Subcutaneous abdominal adipose tissue (tissue), 5 donors: ENCODE results near the gene CAMK2G.

Experiments used
- H3K27ac ChIP-seq: one replicate; pipeline ENCODE4 v1.7.0; 2013; ENCODE audit warnings: low read depth, mild to moderate bottlenecking, inconsistent platforms, low read length, moderate library complexity
- H3K27me3 ChIP-seq, 5 donors: one replicate each; pipeline ENCODE4 v1.7.0; 2013; ENCODE audit warnings: low read length in 5 of 5, inconsistent platforms in 1 of 5; ENCODE audit not compliant: control insufficient read depth in 5 of 5, insufficient read depth in 4 of 5
- H3K36me3 ChIP-seq, 5 donors: one replicate each; pipeline ENCODE4 v1.7.0; 2013; ENCODE audit warnings: low read length in 5 of 5; ENCODE audit not compliant: control insufficient read depth in 5 of 5, insufficient read depth in 5 of 5
- H3K4me1 ChIP-seq, 5 donors: one replicate each; pipeline ENCODE4 v1.7.0; 2013; ENCODE audit warnings: low read length in 5 of 5, mild to moderate bottlenecking in 3 of 5, moderate library complexity in 1 of 5; ENCODE audit not compliant: control insufficient read depth in 5 of 5, insufficient read depth in 5 of 5
- H3K4me3 ChIP-seq, 5 donors: one replicate each; pipeline ENCODE4 v1.7.0; 2013; ENCODE audit warnings: low read length in 5 of 5, low read depth in 1 of 5
- H3K9ac ChIP-seq, 5 donors: one replicate each; pipeline ENCODE4 v1.7.0; 2013; ENCODE audit warnings: low read length in 5 of 5, mild to moderate bottlenecking in 4 of 5, moderate library complexity in 3 of 5
- H3K9me3 ChIP-seq, 5 donors: one replicate each; pipeline ENCODE4 v1.7.0; 2013; ENCODE audit warnings: low read length in 5 of 5; ENCODE audit not compliant: control insufficient read depth in 5 of 5
- donor health status: healthy.
- donor health status: healthy.
- donor health status: healthy.
- donor health status: healthy.
- donor health status: healthy.

CAMK2G gene

DNA sequence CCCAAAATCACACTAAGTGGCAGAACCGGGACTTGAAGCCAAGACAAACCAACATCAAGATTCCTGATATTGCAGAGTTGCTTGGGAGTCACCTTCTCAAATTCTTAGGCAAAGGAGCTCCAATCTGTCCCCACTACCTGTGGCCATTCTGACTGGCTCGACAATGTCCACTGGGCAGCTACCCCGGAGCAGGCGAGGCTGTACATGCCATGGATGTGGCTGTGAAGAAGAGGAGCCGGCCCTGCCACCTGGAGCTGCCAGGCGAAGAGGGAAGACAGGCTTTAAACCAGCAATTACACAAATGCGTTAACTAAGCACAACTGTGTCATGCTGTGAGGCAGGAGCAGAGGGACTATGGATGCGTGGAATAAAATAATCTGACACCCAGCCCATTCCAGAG, 18.1 kb downstream of the CAMK2G start:
- Histone ChIP-seq H3K36me3 (peaks cover 6 to 76% (median 48%) of the 10 kb centered on the region in 5 donors), H3K4me3 (no peak overlapping the region), H3K4me1 (peaks cover 2 to 23% (median 9%) of the 10 kb centered on the region in 5 donors), H3K27me3 (no peaks in the 10 kb centered on the region), H3K9ac (peak overlapping the region in 1 of 5 donors; percentile 6), H3K27ac (no peak overlapping the region), H3K9me3 (no peaks in the 10 kb centered on the region)

DNA sequence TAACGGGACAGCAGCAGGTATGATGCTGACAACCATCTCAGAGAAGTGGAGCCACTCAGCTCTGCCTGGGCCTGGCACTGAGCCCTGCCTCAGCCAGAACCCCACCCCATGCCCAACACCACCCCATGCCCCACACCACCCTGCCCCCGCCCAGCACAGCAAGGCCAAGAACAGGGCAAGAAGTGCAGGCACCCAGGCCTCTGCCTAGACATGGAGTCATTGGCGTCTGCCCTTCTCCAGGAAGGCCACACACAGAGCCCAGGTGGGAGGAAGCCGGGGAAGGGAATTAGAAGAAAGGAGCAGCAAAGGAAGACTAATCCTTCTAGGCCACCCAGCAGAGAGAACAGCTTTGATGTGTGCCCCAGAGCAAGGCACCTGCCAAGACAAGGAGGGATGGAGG, 18.9 kb downstream of the CAMK2G start:
- Histone ChIP-seq H3K27ac (no peak overlapping the region), H3K4me1 (peaks cover 2 to 25% (median 17%) of the 10 kb centered on the region in 5 donors), H3K27me3 (no peaks in the 10 kb centered on the region), H3K36me3 (peaks cover 6 to 74% (median 46%) of the 10 kb centered on the region in 5 donors), H3K9me3 (no peaks in the 10 kb centered on the region), H3K4me3 (no peak overlapping the region), H3K9ac (no peak overlapping the region)

DNA sequence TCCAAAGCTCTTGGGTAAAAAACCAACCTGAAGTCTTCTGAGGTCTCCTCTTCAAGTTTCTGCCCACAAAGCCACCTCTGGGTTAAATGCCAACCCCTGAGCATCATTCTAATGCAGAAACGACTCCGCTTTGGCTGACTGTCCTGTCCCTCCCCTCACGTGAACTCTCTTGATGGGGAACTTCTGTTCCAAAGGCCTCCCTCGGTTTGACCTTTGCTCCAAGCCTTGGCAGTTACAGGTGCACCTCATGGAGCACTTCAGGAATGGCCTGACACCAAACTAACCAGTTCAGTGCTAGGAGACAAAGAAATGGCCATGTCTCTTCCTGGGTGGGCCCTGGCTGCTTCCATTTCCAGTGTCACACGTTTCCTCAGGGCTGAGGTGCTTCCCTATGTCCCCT, 20.0 kb downstream of the CAMK2G start:
- Histone ChIP-seq H3K9ac (no peak overlapping the region), H3K9me3 (no peaks in the 10 kb centered on the region), H3K4me1 (peaks cover 2 to 23% (median 18%) of the 10 kb centered on the region in 5 donors), H3K27me3 (no peaks in the 10 kb centered on the region), H3K27ac (no peak overlapping the region), H3K36me3 (peaks cover 6 to 67% (median 35%) of the 10 kb centered on the region in 5 donors), H3K4me3 (no peak overlapping the region)

DNA sequence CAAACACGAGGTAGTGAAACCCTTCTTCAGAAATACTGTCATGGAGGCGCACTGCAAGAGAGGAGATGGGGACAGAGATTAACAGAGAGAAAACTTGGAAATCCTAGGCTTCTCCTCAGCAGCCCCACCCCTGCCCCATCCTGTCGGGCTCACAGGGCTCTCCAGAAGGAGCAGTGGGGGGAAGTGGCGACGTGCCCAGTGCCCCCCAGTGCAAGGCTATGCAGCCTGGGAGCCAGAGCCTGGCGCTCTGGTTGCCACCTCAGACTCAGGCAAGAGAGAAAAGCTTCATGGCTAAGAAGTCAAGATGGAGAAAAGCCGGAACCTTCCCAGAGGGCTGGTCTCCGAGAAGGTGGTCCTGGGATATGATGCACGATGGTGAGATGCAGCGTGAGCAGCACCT, 21.2 kb downstream of the CAMK2G start:
- no peaks in the 10 kb centered on the region for H3K9me3 ChIP-seq
- peaks cover under 1 to 27% (median 12%) of the 10 kb centered on the region in 5 donors for H3K4me1 ChIP-seq
- no peak overlapping the region for H3K9ac ChIP-seq
- H3K36me3 ChIP-seq: peaks cover 6 to 66% (median 39%) of the 10 kb centered on the region in 5 donors
- no peak overlapping the region for H3K27ac ChIP-seq
- H3K27me3 ChIP-seq: no peaks in the 10 kb centered on the region
- no peak overlapping the region for H3K4me3 ChIP-seq

DNA sequence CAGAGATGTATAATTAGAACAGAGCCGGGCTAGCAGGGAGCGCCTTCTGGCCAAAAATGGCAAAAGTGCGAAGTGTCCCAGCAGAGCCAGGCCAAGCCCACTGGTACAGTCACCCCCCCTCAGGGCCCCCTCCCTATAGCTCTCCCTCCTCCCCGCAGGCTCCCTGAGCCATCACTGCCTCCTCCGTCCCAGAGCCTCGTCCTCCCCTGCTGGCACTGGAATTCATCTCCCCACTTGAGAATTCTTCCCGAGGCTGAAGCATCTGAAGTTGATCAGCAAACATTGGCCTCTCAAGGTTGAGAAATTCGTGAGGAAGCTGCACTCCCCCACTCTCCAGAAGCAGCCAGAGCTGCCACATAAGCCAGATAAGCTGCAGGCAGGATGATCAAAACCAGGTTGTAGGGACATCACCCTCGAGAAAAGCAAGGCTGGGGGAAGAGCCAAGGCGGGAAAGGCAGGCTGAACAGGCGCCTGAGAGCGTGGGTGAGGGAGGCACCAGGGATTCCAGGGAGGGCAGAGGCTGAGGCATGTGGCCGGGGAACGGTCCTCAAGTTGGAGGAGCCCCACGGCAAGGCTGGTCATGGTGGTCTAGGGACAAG, 23.4 kb downstream of the CAMK2G start:
- Histone ChIP-seq H3K4me1 (peaks cover 0 to 24% (median 7%) of the 10 kb centered on the region in 5 donors), H3K9me3 (no peaks in the 10 kb centered on the region), H3K4me3 (no peak overlapping the region), H3K9ac (no peak overlapping the region), H3K27ac (no peak overlapping the region), H3K27me3 (no peaks in the 10 kb centered on the region), H3K36me3 (peaks cover 10 to 73% (median 54%) of the 10 kb centered on the region in 5 donors)

DNA sequence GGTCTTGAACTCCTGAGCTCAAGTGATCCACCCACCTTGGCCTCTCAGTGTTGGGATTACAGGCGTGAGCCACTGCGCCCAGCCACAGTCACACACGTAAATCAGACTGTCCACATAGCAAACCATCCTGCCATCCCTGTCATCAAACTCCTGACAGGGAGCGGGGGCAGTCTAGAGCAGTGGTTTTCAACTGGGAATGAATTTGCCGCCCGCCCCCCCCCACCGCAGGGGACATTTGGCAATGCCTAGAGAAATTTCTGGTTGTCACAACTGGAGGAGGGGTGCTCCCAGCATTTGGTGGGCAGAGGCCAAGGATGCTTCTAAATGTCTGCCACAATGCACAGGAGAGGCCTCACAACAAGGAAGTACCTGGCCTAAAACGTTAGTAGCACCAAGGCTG, 24.1 kb downstream of the CAMK2G start:
- Histone ChIP-seq H3K4me1 (peaks cover 0 to 24% (median 7%) of the 10 kb centered on the region in 5 donors), H3K36me3 (peaks cover 11 to 72% (median 54%) of the 10 kb centered on the region in 5 donors), H3K4me3 (no peak overlapping the region), H3K9me3 (no peaks in the 10 kb centered on the region), H3K27ac (no peak overlapping the region), H3K27me3 (no peaks in the 10 kb centered on the region), H3K9ac (no peak overlapping the region)

DNA sequence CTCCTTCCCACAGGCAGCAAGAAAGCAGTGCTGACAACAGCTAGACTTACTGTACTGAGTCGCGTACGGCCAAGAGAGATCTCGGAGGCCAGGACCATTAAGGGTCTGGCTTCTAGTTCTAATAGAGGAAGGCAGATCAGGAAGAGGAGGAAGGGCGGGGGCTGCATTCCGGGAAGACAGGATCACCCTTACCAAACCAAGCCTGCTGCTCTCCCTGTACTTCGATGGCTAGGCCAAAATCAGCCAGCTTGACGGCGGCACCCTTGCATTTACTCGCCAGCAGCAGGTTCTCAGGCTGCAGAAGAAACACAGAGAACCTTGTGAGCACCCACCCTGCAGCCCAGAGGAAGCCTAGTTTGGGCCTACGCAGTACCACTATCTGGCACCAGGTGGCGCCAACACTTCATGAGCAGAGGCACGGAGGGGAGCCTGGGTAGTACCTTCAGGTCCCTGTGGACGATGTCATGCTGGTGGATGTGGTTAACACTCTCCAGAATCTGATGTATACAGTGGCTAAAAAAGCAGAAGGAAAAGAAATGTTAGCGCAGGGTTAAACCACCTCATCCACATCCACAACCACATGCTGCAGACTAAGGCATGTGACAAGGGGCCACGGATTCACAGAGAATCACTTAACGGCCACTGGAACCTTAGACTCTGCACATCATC, 25.4 kb downstream of the CAMK2G start:
- no peak overlapping the region for H3K27ac ChIP-seq
- no peak overlapping the region for H3K4me3 ChIP-seq
- H3K27me3 ChIP-seq: no peaks in the 10 kb centered on the region
- H3K4me1 ChIP-seq: peaks cover 0 to 24% (median 7%) of the 10 kb centered on the region in 5 donors
- peaks cover 12 to 76% (median 52%) of the 10 kb centered on the region in 5 donors for H3K36me3 ChIP-seq
- no peaks in the 10 kb centered on the region for H3K9me3 ChIP-seq
- peak overlapping the region in 2 of 5 donors; percentile 8 to 11 for H3K9ac ChIP-seq

DNA sequence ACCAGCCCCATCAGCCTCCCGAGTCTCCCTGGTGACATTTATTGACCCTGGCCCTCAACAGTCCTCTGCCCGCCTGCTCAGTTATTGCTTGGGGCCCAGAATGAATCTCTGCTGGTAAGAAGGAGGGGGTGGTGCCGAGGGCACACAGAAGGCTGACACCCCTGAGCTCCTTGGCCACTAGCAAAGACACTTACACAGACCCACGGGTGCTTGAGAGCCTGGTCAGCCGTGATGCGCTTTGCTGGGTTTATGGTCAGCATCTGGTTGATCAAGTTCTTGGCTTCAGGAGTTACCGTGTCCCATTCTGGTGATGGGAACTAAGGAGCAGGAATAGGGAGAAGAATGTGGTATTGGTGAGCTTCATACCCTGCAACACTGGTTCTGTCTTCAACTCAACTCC, 27.3 kb downstream of the CAMK2G start:
- H3K9ac ChIP-seq: no peak overlapping the region
- peaks cover 0 to 24% (median 7%) of the 10 kb centered on the region in 5 donors for H3K4me1 ChIP-seq
- H3K36me3 ChIP-seq: peaks cover 7 to 76% (median 48%) of the 10 kb centered on the region in 5 donors
- no peak overlapping the region for H3K27ac ChIP-seq
- H3K27me3 ChIP-seq: no peaks in the 10 kb centered on the region
- no peak overlapping the region for H3K4me3 ChIP-seq
- H3K9me3 ChIP-seq: no peaks in the 10 kb centered on the region

DNA sequence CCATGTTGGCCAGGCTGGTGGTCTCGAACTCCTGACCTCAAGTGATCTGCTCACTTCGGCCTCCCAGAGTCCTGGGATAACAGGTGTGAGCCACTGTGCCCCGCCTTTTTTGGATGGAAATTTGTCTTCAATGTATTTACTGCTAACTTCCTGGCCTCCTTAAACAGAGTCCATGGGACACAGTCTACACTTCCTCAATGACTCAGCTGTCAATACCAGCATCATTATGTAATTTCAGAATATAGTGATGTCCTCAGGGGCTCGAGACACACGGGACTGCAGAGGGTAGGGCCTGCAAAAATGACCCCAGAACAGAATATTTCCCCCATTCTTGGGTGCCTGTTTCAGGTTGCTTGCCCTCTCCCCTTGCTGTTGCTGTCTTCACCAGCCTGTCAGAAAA, 31.1 kb downstream of the CAMK2G start:
- Histone ChIP-seq H3K36me3 (peaks cover 10 to 91% (median 72%) of the 10 kb centered on the region in 5 donors), H3K27ac (no peak overlapping the region)

DNA sequence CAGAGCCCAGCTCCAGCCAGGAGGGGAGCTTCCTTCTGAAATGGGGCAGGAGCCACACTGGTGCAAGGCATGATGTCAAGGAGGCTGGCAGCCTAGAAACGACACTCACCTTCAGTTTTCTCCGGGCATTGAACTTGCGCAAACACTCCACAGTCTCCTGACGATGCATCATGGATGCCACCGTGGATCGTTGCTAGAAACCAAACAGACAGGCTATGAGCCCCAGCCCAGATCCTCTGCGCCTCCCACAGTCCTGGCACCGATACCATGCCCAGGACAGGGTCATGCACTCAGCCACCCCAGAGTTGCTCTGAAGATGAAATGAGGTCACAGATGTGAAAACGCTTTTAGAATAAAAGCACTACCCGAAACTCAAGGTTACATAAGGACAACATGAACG, 32.0 kb downstream of the CAMK2G start:
- no peak overlapping the region for H3K9ac ChIP-seq
- peaks cover 10 to 91% (median 68%) of the 10 kb centered on the region in 5 donors for H3K36me3 ChIP-seq
- no peaks in the 10 kb centered on the region for H3K9me3 ChIP-seq
- H3K4me1 ChIP-seq: no peaks in the 10 kb centered on the region
- no peak overlapping the region for H3K27ac ChIP-seq
- H3K27me3 ChIP-seq: no peaks in the 10 kb centered on the region
- H3K4me3 ChIP-seq: no peak overlapping the region

More for the DNA sequence above, 31.1 kb downstream of the CAMK2G start:
- no peaks in the 10 kb centered on the region for H3K9me3 ChIP-seq
- H3K4me1 ChIP-seq: peaks cover 0 to 2% (median 0%) of the 10 kb centered on the region in 5 donors
- H3K27me3 ChIP-seq: no peaks in the 10 kb centered on the region
- H3K4me3 ChIP-seq: no peak overlapping the region
- H3K9ac ChIP-seq: no peak overlapping the region
